ENCODE data around the gene LOXL4. TPM values are rescaled to one million over a fixed set of nuclear protein-coding genes. Genes with fewer than 3 reads are reported as not detected.

The LOXL4 gene
- total RNA-seq, 1 experiment from 2014 or later, result 3.7 TPM

DNA sequence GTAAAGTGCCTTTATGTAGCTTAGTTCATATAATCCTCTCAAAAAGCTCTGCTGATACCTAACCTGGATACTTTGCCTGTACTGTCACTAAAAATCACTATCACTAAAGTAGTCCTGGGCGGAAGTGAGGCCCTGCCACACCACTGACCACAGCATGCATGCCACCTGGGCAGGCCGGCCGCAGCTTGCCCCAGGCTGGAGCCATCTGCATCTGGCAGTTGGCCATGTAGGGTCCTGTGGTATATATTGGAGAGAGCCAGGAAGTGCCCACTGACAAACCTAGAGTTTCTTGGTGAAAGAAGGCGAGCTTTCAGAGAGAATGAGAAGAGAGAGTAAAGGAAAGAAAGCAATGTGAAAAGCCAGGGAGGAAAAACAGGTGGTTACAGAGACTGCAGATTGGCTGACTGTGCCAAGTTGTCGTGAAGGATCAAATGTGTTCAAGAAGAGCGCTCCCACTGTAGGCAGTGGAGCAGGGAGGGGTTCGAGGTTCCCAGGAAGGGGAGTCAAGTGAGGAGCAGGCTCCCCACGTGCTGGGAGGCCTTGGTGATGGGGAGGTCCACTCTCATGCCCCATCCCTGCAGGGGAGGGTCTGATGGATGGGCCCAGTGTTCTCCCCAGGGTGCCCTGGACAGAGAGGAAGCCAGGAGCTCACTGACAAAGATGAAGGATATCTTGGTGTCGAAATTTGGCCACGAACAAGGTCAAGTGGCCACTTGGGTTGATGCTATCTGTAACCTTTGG lies 13.6 kb downstream of the LOXL4 start:
- no peak for DNase-seq
- no peaks in the 10 kb centered on the region for H3K4me1 Mint-ChIP-seq (ENCODE audit: low read depth, unreplicated experiment)
- Histone ChIP-seq H3K4me3 (ENCODE audit: low read depth, low read length) (no peak overlapping the region), H3K27me3 (replicated peaks; ENCODE audit: control insufficient read depth, insufficient read depth, low read length) (no peaks in the 10 kb centered on the region), H3K36me3 (ENCODE audit: control insufficient read depth, insufficient read depth, low read length) (no peaks in the 10 kb centered on the region; the same call in 1 of the 2 replicates), H3K4me1 (no peaks in the 10 kb centered on the region), H3K9me3 (no peaks in the 10 kb centered on the region)
- no TSS peak for BruUV-seq (replicated peaks)
- H3K36me3 Mint-ChIP-seq (ENCODE audit: insufficient read depth, unreplicated experiment), result peaks cover 15% of the 10 kb centered on the region
- H3K9me3 Mint-ChIP-seq (ENCODE audit: unreplicated experiment), result no peaks in the 10 kb centered on the region
- H3K4me3 Mint-ChIP-seq (ENCODE audit: unreplicated experiment), result no peak overlapping the region
- intact Hi-C loops (cut with micrococcal nuclease; ENCODE audit: unreplicated experiment), result no loop called here
- CTCF ChIA-PET, result interaction anchor here (0.9 kb wide), 1 partner anchor 10 kb away, joined by 3 read pairs; no protein-coding TSS in a partner anchor
- POLR2A ChIA-PET, result no interaction called here
- H3K27ac Mint-ChIP-seq (ENCODE audit: unreplicated experiment), result peak overlapping the region; percentile 24
- H3K27me3 Mint-ChIP-seq (ENCODE audit: insufficient read depth, unreplicated experiment), result no peaks in the 10 kb centered on the region
- TF ChIP-seq, protein P1, sequence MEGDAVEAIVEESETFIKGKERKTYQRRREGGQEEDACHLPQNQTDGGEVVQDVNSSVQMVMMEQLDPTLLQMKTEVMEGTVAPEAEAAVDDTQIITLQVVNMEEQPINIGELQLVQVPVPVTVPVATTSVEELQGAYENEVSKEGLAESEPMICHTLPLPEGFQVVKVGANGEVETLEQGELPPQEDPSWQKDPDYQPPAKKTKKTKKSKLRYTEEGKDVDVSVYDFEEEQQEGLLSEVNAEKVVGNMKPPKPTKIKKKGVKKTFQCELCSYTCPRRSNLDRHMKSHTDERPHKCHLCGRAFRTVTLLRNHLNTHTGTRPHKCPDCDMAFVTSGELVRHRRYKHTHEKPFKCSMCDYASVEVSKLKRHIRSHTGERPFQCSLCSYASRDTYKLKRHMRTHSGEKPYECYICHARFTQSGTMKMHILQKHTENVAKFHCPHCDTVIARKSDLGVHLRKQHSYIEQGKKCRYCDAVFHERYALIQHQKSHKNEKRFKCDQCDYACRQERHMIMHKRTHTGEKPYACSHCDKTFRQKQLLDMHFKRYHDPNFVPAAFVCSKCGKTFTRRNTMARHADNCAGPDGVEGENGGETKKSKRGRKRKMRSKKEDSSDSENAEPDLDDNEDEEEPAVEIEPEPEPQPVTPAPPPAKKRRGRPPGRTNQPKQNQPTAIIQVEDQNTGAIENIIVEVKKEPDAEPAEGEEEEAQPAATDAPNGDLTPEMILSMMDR (IDR thresholded peaks at IDR 0.05; ENCODE audit: insufficient read depth in 1 of 2, low read depth in 1 of 2, low read length in 1 of 2, severe bottlenecking in 1 of 2, unreplicated experiment in 1 of 2), result no peak

DNA sequence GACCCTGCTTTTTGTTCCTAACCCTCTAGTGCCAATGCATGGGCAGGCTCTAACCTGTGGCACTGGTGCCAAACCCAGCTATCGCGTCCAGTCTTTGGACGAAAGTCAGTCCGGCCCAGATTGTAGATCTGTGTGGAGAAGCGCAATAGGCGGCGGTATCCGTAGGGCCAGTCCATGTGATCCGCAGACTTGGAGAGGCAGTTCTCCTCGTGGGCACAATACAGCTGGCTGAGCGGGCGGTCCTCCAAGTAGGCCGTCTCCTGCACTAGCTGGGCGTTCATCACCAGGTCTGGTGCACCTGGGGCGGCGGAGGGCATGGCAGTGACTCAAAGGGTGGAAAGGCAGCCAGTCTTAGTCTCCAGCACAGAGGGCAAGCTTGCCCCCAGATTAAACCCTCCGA lies 14.5 kb downstream of the LOXL4 start:
- no peaks in the 10 kb centered on the region for H3K4me1 ChIP-seq
- POLR2A ChIA-PET, result no interaction called here
- H3K9me3 Mint-ChIP-seq (ENCODE audit: unreplicated experiment), result no peaks in the 10 kb centered on the region

DNA sequence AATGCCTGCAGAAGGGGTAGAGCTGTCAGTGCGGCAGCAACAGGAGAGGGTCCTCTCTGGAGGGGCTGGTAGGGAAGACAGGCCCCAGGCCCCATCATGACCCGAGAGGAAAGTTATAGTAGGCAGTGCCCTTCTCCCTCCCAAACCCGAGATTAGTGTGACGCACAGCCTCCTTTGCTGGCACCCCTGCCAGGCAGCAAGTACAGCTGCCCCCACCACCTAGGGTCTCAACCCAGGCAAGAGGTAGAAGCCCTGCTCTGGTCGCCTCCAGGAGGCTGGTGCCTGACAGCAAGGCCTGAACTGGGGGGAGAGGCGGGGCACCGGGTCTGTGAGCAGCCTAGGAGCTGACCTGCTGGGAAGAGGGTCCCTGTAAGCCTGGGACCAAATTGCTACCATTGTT lies 15.5 kb downstream of the LOXL4 start:
- DNase-seq, result no peak
- H3K27me3 Mint-ChIP-seq (ENCODE audit: insufficient read depth, unreplicated experiment), result no peaks in the 10 kb centered on the region
- BruUV-seq (replicated peaks), result no TSS peak
- CTCF ChIA-PET, result no interaction called here
- Histone ChIP-seq H3K4me1 (no peaks in the 10 kb centered on the region), H3K9me3 (no peaks in the 10 kb centered on the region), H3K27me3 (replicated peaks; ENCODE audit: control insufficient read depth, insufficient read depth, low read length) (no peaks in the 10 kb centered on the region), H3K4me3 (ENCODE audit: low read depth, low read length) (no peak overlapping the region), H3K36me3 (ENCODE audit: control insufficient read depth, insufficient read depth, low read length) (no peaks in the 10 kb centered on the region; the same call in 1 of the 2 replicates)
- H3K4me3 Mint-ChIP-seq (ENCODE audit: unreplicated experiment), result no peak overlapping the region
- H3K4me1 Mint-ChIP-seq (ENCODE audit: low read depth, unreplicated experiment), result no peaks in the 10 kb centered on the region
- TF ChIP-seq, protein P1 (IDR thresholded peaks at IDR 0.05; ENCODE audit: insufficient read depth in 1 of 2, low read depth in 1 of 2, low read length in 1 of 2, severe bottlenecking in 1 of 2, unreplicated experiment in 1 of 2), result no peak
- peak overlapping the region; percentile 5 for H3K27ac Mint-ChIP-seq (ENCODE audit: unreplicated experiment)
- peaks cover 8% of the 10 kb centered on the region for H3K36me3 Mint-ChIP-seq (ENCODE audit: insufficient read depth, unreplicated experiment)
- intact Hi-C loops (cut with micrococcal nuclease; ENCODE audit: unreplicated experiment), result no loop called here
- POLR2A ChIA-PET, result no interaction called here
- H3K9me3 Mint-ChIP-seq (ENCODE audit: unreplicated experiment), result no peaks in the 10 kb centered on the region

More for the DNA sequence above, 14.5 kb downstream of the LOXL4 start:
- Mint-ChIP-seq H3K4me3 (ENCODE audit: unreplicated experiment) (no peak overlapping the region), H3K36me3 (ENCODE audit: insufficient read depth, unreplicated experiment) (peaks cover 10% of the 10 kb centered on the region), H3K27ac (ENCODE audit: unreplicated experiment) (no peak overlapping the region), H3K27me3 (ENCODE audit: insufficient read depth, unreplicated experiment) (no peaks in the 10 kb centered on the region), H3K4me1 (ENCODE audit: low read depth, unreplicated experiment) (no peaks in the 10 kb centered on the region)
- H3K27me3 ChIP-seq (replicated peaks; ENCODE audit: control insufficient read depth, insufficient read depth, low read length), result no peaks in the 10 kb centered on the region
- no peak for DNase-seq
- no peak overlapping the region for H3K4me3 ChIP-seq (ENCODE audit: low read depth, low read length)
- no peaks in the 10 kb centered on the region for H3K9me3 ChIP-seq
- CTCF ChIA-PET, result no interaction called here
- H3K36me3 ChIP-seq (ENCODE audit: control insufficient read depth, insufficient read depth, low read length), result no peaks in the 10 kb centered on the region; the same call in 1 of the 2 replicates
- BruUV-seq (replicated peaks), result no TSS peak
- intact Hi-C loops (cut with micrococcal nuclease; ENCODE audit: unreplicated experiment), result no loop called here
- TF ChIP-seq, protein P1 (IDR thresholded peaks at IDR 0.05; ENCODE audit: insufficient read depth in 1 of 2, low read depth in 1 of 2, low read length in 1 of 2, severe bottlenecking in 1 of 2, unreplicated experiment in 1 of 2), result no peak
